B cell (primary cell): ENCODE data around the gene CBX7. TPM values are rescaled to one million over a fixed set of nuclear protein-coding genes. Genes with fewer than 3 reads are reported as not detected.

Experiments used
- ATAC-seq: fragments of 200-7000 bp; cut with Tn5 transposase; one replicate; pipeline ENCODE4 v1.10.0; 2021; ENCODE audit warnings: low read depth, mild to moderate bottlenecking, moderate number of reproducible peaks, moderate library complexity
- CTCF ChIA-PET: fragments of 350-600 bp; sonication (Branson Sonifier 250); formaldehyde crosslinking; loops from one replicate; lab custom pipeline; 2021; ENCODE audit warnings: antibody characterized with exemption, inconsistent platforms; lab: Charles Lee
- POLR2A ChIA-PET: fragments of 350-600 bp; sonication (Branson Sonifier 250); formaldehyde crosslinking; loops from one replicate; lab custom pipeline; 2021; ENCODE audit warnings: antibody characterized with exemption; lab: Charles Lee
- DNase-seq: peaks from one replicate; pipeline ENCODE4 v3.0.0; 2013
- H2AFZ ChIP-seq: 2 replicates; pipeline ENCODE4 v1.6.1; 2012; ENCODE audit warnings: mild to moderate bottlenecking, low read depth, low read length; ENCODE audit not compliant: insufficient read depth, poor library complexity, severe bottlenecking
- H3K27ac ChIP-seq, 2 donors: 1 replicate in 1 of 2; 2 replicates in 1 of 2; pipeline ENCODE4 v1.5.1; 2012 to 2013; ENCODE audit warnings: low read length in 2 of 2, mild to moderate bottlenecking in 2 of 2, moderate library complexity in 1 of 2
- H3K27me3 ChIP-seq, 4 experiments: fragments of 200-600 bp in 1 of 4; sonication (generic) in 1 of 4; replicated peaks in 1 of 4; 1 replicate in 2 of 4; 2 replicates in 2 of 4; pipeline versions ENCODE4 v1.6.1 to v1.7.0; 2013 to 2016; ENCODE audit warnings: low read length in 3 of 4, mild to moderate bottlenecking in 2 of 4, mixed read lengths in 1 of 4, moderate library complexity in 1 of 4; ENCODE audit not compliant: insufficient read depth in 4 of 4, control insufficient read depth in 3 of 4; ENCODE audit errors: control extremely low read depth in 1 of 4
- H3K36me3 ChIP-seq, 2 experiments: replicated peaks in 1 of 2; 1 replicate in 1 of 2; 2 replicates in 1 of 2; pipeline versions ENCODE4 v1.6.1 to v1.7.1; 2013; ENCODE audit warnings: low read length in 1 of 2; ENCODE audit not compliant: insufficient read depth in 2 of 2, control insufficient read depth in 1 of 2; ENCODE audit errors: control extremely low read depth in 1 of 2, extremely low read depth in 1 of 2
- H3K4me1 ChIP-seq, 2 donors: fragments of 200-600 bp in 1 of 2; sonication (generic) in 1 of 2; 1 replicate in 1 of 2; 2 replicates in 1 of 2; pipeline versions ENCODE4 v1.5.1 to v1.6.1; 2013 to 2017; ENCODE audit warnings: low read length in 2 of 2; ENCODE audit not compliant: control insufficient read depth in 2 of 2, insufficient read depth in 2 of 2
- H3K4me2 ChIP-seq: replicated peaks from 2 replicates; pipeline ENCODE3; 2012; ENCODE audit warnings: mild to moderate bottlenecking, low read depth, low read length; ENCODE audit not compliant: poor library complexity, severe bottlenecking
- H3K4me3 ChIP-seq, 5 experiments: fragments of 200-600 bp in 1 of 5; sonication (generic) in 1 of 5; 1 replicate in 3 of 5; 2 replicates in 2 of 5; pipeline versions ENCODE4 v1.5.1 to v1.7.0; 2011 to 2016; ENCODE audit warnings: low read length in 4 of 5, mild to moderate bottlenecking in 4 of 5, low read depth in 2 of 5, control low read depth in 1 of 5, moderate library complexity in 1 of 5; ENCODE audit not compliant: insufficient read depth in 1 of 5; ENCODE audit errors: control extremely low read depth in 1 of 5, extremely low read depth in 1 of 5
- H3K79me2 ChIP-seq: fragments of 200-600 bp; sonication (generic); one replicate; pipeline ENCODE4 v1.6.0; 2016; ENCODE audit warnings: low read length; ENCODE audit not compliant: control insufficient read depth, insufficient read depth
- H3K9ac ChIP-seq: fragments of 200-600 bp; sonication (generic); 2 replicates; pipeline ENCODE4 v1.6.1; 2017; ENCODE audit warnings: mild to moderate bottlenecking, low read length, moderate library complexity
- H3K9me3 ChIP-seq, 3 donors: one replicate each; pipeline versions ENCODE4 v1.6.1 to v1.7.1; 2013; ENCODE audit warnings: low read length in 2 of 3; ENCODE audit not compliant: control insufficient read depth in 2 of 3, insufficient read depth in 1 of 3; ENCODE audit errors: control extremely low read depth in 1 of 3
- H4K20me1 ChIP-seq: 2 replicates; pipeline ENCODE4 v1.6.0; 2012; ENCODE audit warnings: mild to moderate bottlenecking, low read length; ENCODE audit not compliant: insufficient read depth, control insufficient read depth, poor library complexity, severe bottlenecking
- H3K27ac Mint-ChIP-seq: one replicate; pipeline ENCODE4 v1.8.0; 2021; ENCODE audit warnings: mixed read lengths
- H3K27me3 Mint-ChIP-seq: one replicate; pipeline ENCODE4 v1.8.0; 2021; ENCODE audit warnings: mixed read lengths
- H3K4me1 Mint-ChIP-seq: one replicate; pipeline ENCODE4 v1.8.0; 2021; ENCODE audit warnings: mixed read lengths
- H3K4me3 Mint-ChIP-seq: one replicate; pipeline ENCODE4 v1.8.0; 2021; ENCODE audit warnings: mixed read lengths
- H3K9me3 Mint-ChIP-seq: one replicate; pipeline ENCODE4 v1.8.0; 2022; ENCODE audit warnings: mixed read lengths; ENCODE audit not compliant: insufficient read depth
- CTCF ChIP-seq: fragments of 200-600 bp; IDR thresholded peaks from one replicate; pipeline ENCODE4 v1.8.0; 2022; ENCODE audit warnings: antibody characterized with exemption, mild to moderate bottlenecking
- EZH2 ChIP-seq: IDR thresholded peaks from 2 replicates; pipeline ENCODE4 v1.6.1; 2012; ENCODE audit warnings: borderline replicate concordance, low read depth, mild to moderate bottlenecking, moderate library complexity, low read length; ENCODE audit not compliant: insufficient read depth, poor library complexity, severe bottlenecking
- WGBS: methylation state at CpG from one replicate; pipeline ENCODE4 v1.1.5; 2013; ENCODE audit warnings: missing lambda C conversion rate; ENCODE audit not compliant: insufficient coverage; 5-methylcytosine and 5-hydroxymethylcytosine counted together
- intact Hi-C: fragments of 100-400 bp; cut with micrococcal nuclease; formaldehyde crosslinking; loops from one replicate; pipeline ENCODE4 v1.10.0; 2022
- polyA plus RNA-seq: library from polyadenylated mRNA; depleted of rRNA; stranded (reverse); fragments of >200 nt; gene quantifications from 2 replicates; pipeline ENCODE4 v1.2.3, GENCODE V29; 2012
- total RNA-seq, 2 donors: library from RNA; stranded (reverse); fragments of 120-200 nt in 1 of 2; gene quantifications; 1 replicate in 1 of 2; 2 replicates in 1 of 2; pipeline versions ENCODE4 v1.2.3 to v1.2.4, GENCODE V29; 2013 to 2022

The CBX7 gene
- total and polyA plus RNA-seq, 2 donors (not counting 1 experiment from before 2014, with no cell fraction given) = 83.6 to 141 TPM

GRCh38 chr22:39098026-39098425 lies 54.5 kb downstream of the CBX7 start:
- Mint-ChIP-seq H3K27ac (peak overlapping the region; percentile 98), H3K4me1 (peaks cover 56% of the 10 kb centered on the region), H3K27me3 (no peaks in the 10 kb centered on the region), H3K9me3 (no peaks in the 10 kb centered on the region), H3K4me3 (peak overlapping the region; percentile 53)
- Histone ChIP-seq H3K27ac (peak overlapping the region; percentile 95 to 98), H2AFZ (no peak overlapping the region), H3K27me3 (no peaks in the 10 kb centered on the region), H3K79me2 (peaks cover 5% of the 10 kb centered on the region), H3K4me2 (peak overlapping the region; percentile 75), H3K4me1 (peaks cover 53 to 54% of the 10 kb centered on the region in 2 donors), H3K36me3 (no peaks in the 10 kb centered on the region), H3K4me3 (no peak overlapping the region), H4K20me1 (no peaks in the 10 kb centered on the region), H3K9ac (no peak overlapping the region), H3K9me3 (no peaks in the 10 kb centered on the region)
- CTCF ChIA-PET = interaction anchor here (0.6 to 3.8 kb wide), 6 partner anchors 17 to 228 kb away, joined by 3 to 16 read pairs (median 4); no protein-coding TSS in a partner anchor
- ATAC-seq (no peak), DNase-seq (peak; percentile 54)
- TF ChIP-seq EZH2 (no peak), CTCF (no peak)
- intact Hi-C loops = loop anchor here (2.0 kb wide), 2 partner anchors 17 to 31 kb away; no protein-coding TSS in a partner anchor
- POLR2A ChIA-PET = interaction anchor here (0.8 to 3.3 kb wide), 5 partner anchors 8 to 30 kb away, joined by 3 to 13 read pairs (median 11); partner anchors contain the start of gene APOBEC3G
- 59% methylated on average over 3 of the region's 6 CpGs for WGBS
